Right lung (tissue), 5 donors: Measurements from ENCODE around the gene GLI3. TPM values are rescaled to one million over a fixed set of nuclear protein-coding genes. Genes with fewer than 3 reads are reported as not detected.
A peak's percentile ranks its signal among the peaks of the same experiment; 100 is the strongest.

Experiments used
- DNase-seq, 2 donors: peaks; one replicate each; pipeline ENCODE4 v3.0.0-alpha.2; 2013
- polyA plus RNA-seq, 5 donors: library from polyadenylated mRNA; unstranded; fragments of 120-200 nt; gene quantifications; one replicate each; pipeline versions ENCODE4 v1.2.1 to v1.2.3, GENCODE V29; 2013; ENCODE audit warnings: inconsistent platforms in 1 of 5, low replicate concordance in 1 of 5; ENCODE audit not compliant: insufficient read length in 5 of 5, insufficient read depth in 1 of 5

GLI3 gene
- polyA plus RNA-seq, 5 donors, result 26.5 to 35.8 (median 28.7) TPM

DNA sequence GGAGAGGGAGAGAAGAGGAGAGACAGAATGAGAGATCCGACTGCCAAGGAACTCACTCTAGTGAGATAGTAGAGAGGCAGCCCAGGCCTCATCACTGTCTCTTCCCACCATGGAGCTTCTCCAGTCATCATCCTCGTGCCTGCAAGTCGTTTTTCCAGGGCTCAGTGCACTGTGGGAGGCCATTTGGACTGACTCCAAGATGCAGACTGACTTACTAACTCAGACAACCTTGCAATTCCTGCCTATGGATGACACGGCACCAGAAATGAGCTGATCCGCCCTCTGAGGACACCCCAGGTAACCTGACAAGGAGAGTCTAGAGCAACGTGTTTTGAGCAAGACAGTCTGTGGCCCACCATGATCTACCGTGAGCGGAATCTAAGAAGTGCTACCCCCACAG lies 154.9 kb downstream of the GLI3 start:
- peak in 1 of 2 donors; percentile 16 for DNase-seq

DNA sequence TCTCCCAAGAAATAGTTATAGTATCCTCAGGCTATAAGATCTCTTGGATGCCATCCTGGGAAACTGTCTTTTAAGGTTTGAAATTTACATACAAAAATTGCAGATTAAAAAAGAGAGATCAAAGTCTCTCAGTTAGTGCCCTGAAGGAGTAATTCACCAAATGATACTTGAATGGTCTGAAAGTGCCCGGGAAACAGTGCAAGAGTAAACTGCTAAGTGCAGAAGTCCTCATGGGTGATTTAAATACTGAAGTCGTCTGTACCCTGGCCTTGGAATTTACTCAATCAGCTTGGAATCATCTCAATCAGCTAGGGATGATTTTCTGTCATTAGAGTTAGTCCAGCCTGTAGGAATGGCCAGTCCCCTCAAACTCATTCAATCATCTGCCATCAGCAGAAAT lies 155.3 kb downstream of the GLI3 start:
- DNase-seq, result no peak

DNA sequence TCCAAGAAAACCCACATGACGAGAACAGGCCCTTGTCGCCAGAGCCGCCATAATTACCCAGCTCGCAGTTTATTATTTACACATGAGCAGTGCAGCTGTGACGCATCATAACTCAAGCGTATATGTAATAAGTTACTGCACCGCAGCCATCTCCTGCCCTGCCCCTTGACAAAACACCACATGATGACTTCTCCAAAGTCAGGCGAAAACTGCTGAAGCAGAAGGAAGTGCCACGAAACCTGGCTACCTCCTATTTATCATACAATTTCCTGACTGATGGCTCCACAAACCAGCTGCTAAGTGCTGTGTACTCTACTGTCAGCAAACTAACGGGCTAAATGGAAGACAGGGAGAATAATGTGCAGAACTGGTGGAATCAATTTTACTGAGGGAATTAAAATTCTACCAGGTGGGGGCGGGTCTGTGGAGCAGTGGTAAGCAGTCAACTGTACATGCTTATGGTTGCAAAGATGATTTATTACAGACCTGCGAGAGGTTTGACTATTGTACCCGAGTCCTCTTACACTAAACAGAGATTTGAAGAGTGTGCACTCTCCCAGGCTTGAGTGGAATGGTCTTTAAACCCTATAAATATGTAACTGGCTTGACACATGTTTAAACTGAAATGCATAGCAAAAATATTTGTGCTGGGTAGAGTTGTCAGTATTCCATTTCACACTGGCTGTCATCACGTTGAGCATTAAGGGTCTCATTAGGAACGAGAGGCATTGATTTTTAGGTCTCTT lies 156.0 kb downstream of the GLI3 start:
- peak in 1 of 2 donors; percentile 26 for DNase-seq

DNA sequence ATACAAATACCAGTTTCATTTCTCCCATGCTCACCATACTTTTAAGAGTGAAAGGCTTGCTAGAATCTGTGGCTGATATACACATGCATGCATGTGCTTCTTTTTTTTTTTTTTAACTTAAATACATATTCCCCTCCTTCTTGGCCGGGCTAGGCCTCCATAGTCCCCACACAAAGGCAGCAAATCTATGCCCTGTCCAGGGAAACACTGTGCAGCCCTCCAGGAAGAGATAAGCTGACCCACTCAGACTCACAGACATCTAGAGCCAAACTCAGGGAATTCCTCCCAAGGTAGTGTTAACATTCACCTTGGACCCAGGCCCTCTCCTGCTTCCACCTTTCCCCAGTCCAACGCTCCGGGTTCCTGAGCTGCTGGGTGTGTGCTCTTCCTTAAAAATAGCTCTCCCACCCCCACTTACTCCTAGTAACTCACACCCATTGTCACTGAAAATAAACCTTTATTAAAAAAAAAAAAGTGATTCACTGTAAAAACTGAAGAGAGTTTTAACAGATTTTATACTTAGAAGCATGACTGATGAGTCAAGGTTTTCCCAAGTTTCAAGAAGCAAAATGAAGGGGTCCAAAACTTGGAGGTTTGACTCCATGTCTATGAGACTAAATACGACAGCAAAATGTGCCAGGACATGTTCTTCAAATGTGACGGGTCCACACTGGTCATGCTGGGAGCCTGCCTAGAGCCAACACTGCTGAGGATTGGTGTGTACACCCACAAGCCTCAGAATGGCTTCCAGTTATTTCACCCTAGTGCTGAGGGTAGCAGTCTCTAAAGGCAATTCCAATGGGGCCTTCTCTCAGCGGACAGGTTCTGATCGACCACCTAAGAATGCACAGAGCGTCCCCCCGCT lies 159.5 kb downstream of the GLI3 start:
- no peak for DNase-seq

DNA sequence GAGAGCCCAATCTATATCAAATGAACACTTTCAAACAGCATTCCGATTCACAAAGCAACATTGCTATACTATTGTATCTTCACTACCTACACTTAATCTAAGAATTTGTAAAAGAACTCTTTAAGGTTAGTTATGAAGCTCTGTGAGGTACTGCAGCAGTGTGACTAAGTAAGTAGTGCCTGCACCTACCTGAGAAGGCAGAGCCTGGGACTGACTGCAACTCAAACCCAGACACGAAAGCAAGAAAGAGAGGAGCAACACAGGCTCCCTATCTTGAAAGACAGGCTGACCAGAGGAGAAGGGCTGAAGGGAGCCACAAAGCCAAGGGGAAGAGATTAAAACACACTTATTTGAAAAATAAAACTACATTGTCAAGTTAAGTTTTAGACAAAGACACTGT lies 160.1 kb downstream of the GLI3 start:
- DNase-seq, result no peak

DNA sequence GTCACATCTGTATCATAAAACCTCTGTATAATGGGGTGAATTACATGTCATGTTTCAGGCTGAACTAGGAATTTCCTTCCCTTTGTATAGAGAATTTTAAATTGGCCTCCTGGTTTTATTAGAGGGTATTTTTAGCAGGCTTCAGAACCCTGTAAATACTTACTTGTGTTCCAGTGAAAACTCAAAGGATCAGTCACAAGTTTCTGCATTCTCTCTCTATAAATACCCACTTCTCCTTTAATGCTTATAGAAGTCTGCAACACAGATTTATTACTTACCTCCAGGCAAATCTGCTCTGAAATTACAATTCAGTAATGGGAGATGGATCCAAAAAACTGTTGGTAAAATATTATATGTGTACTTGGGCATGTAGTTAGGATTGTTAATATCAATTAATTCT lies 161.6 kb downstream of the GLI3 start:
- DNase-seq, result no peak

DNA sequence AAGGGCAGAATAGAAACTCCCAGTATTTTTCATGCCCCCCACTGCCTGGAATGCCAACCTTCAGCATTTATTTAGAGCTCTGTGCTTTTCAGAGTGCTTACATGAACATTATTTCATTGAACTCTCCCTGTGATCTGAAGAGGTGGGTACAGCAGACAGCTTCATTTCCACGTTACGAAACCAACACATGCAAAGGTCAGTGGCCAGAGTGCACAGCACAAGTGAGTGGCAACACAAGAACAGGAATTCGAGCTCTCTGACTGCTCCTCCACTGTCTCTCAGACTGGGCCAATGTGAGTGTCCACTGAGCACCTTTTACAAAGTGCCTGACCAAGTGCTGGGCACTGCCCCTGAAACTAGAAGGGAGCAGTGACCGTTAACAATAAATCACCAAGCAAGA lies 162.9 kb downstream of the GLI3 start:
- DNase-seq, result no peak

DNA sequence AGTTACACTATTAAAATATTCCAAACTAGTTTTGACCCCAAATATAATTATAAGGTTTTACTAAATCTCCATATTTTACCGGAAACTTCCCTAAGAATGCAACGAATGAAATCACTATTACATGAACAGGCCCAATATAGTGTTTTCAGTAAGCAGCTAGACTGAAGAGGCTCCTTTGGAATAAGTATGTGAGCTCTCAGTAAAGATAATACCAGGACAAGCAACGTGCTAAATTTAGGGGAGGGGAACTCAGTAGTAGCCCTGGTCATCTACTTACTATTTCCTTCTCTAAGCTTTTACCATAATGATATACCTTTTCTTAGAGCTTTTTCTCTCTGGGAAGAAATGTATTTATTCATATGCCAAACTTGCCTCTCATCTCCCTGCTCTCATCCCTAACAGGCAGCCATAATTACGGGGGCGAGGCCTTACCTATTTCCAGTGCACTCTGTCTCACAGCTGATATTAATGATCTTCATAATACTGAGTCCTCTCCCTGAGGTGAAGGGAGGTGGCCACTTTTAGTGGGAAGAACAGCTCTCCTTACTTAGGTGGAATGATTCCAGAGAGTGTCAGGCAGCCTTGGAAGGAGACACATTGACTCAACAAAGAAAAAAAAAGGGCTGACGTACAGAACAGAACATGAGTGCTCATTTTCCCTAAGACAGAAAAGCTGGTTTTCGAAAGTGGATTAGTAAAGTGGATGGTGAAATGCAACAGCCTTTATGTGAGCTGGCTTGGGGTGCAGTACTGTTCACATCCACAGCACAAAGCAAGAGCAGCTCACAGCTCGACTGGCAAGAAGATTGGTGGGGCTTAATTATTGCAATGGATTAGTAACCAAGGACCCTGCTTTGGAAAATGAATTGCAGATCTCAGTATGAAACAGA lies 165.4 kb downstream of the GLI3 start:
- no peak for DNase-seq

DNA sequence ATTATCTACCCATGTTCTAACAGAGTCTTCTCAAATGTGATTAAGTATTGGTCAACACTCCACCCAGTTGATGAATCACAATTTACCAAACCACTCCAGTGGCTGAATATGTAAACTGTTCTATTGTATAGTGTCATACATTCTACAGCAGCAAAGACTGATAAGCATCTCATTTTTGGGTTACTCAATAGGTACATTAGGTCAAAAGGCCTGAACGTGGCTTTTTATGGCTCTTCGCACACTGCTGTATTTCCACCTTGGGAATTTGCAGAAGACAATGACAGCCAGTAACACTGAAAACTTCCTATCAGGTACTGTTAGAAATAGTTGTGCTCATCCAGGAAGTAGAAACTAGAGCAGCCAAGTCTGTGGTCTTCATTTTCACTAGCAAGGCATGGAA lies 166.9 kb downstream of the GLI3 start:
- no peak for DNase-seq

DNA sequence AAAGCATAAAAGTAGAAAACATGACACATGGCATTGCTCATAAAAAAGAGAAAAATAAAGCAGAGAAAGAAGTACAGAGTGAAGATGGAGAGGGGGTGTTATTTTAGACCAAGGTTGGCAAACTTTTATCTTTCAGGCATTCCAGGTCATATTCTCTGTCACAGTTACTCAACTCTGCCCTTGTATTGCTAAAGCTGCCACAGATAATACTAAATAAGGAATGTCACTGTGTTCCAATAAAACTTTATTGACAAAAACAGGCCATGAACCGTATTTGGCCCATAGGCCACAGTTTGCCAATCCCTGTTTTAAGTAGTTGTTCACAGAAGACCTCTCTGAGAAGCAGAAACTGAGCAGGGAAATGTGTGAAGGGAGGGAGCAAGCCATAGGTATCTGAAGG lies 167.4 kb downstream of the GLI3 start:
- DNase-seq, result no peak

DNA sequence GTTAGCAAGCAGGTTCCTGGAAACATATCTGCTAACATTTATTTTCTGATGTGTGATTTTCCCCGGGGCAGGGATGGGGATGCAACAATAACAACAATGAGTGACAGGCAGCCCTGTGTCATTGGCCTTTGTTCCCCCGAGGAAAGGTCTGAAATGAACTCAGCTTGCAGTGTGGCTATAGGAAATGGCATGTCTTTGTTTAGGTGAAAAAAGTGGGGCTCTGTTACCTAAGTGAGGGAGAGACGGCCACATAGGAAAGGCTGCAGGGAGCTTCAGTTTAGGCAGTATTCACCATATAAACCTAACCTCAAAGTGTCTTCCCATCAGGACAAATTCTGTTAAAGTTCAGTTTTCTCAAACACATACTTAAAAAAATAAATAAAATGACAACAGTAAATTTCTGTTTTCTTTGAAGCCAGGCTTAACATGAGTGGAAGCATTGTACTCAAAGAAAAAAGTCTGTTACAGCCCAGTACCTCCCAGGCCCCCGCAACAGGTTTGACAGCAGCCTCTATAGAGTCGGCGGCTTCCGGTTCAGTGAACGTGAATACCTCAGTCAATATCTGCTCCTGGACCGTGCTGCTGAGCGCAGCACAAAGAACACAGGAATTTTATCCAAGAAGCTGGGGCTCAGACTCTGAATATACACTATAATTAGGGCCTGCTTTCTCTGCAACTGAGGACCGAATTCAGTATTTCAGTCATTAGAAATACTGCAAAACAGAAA lies 168.3 kb downstream of the GLI3 start:
- no peak for DNase-seq

DNA sequence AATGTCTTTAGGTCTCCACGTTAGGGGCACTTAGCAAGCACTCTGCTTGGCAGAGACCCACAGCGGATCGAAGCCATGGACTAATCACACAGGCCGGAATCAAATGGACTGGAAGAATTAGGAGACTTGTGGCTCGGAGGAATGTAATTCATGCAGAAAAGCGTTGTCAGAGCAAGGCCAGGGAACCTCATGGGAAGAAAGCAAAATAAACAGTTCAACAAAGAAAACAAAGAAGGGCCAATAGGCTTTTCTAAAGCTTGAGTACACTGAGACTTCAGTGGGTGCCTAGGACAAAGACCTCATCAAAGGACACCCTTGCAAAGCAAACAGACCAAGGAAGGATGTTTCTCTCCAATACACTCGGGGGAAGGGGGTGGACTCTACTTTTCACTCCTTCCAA lies 171.1 kb downstream of the GLI3 start:
- no peak for DNase-seq

DNA sequence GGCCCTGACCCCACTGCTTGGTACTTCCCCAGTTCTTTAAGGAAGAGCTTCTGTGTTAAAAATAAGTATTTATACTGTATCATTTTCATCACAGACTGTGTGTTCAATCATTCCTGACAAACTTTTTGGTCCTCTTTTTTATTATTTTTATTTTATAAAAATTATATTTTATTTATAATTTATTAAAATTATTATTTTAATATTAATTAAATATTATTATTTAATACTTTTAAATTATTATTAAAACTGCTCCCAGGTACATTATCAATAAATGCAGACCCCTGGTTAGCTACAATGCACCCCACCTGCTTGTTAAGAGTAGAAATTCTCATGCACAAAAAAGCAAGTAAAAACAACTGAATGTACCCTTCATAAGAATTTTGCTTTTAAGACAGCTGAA lies 172.0 kb downstream of the GLI3 start:
- no peak for DNase-seq

DNA sequence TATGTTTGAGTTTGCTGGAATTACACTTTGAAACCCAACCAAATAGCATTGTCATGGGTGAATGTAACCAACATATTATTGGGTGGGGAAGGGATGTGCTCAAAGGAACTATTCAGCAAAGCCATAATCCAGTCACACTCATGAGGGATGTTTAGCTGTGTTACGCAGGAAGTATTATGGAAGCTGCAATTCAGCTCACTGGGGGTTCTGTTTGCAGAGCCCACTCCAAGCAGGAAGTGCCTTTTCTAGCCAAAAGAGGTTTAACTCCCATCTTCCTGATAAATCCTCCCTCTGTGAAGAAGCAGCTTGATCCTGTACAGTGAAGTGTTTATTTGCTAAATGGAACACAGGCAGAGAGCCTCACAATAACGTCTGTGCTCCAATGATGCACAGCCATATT lies 172.5 kb downstream of the GLI3 start:
- no peak for DNase-seq

DNA sequence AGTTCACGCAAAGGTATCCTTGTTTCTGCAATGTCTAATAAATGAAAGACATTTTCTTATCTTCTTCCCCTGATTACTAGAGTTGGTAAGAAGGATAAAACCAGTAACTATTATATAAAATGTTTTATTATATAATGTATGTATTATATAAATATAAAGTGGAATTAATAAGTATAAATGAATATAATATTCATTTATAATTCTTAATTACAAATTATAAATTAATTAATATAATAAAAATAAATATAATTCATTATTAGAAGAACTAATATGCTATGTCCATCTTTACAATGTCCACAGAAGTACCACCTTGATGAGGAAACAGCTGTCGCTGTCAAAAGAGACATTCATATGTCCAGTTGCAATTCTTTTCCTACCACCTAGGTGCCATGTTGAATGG lies 177.7 kb downstream of the GLI3 start:
- DNase-seq, result no peak

DNA sequence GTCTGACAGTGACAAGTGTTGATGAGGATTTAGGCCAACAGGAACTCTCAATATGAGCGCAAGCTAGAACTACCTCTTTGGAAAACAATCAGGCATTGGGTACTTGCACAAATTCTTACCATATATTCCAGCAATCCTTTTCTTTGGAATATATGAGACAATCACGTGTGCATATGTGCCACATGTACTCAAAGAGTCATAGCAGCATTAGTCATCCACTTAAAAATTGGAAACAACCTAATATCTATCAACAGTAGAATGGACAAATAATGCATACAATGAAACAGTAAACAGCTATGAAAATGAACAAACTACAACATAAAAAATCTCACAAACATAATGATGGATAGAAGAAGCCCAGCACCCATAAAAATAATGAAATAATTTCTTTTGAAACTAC lies 179.7 kb downstream of the GLI3 start:
- no peak for DNase-seq

DNA sequence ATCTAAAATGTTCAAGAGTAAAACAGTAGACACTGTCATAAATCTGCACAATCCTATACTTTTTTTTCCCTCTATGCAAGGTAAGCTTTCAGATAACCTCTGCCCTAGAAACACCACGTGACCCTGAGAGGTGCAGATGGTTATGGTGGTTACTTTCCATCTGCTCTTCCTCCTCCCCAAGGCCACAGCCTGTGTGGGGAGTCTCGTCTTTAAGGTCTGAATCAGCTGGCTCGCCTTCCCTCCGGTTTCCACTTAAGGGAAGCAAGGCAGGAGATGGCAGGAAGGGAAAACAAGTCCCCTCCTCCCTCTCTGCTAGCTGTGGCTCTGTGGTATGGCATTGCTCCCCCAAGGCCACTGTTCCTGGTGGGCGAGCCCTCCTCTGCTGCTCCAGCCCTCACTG lies 181.8 kb downstream of the GLI3 start:
- DNase-seq, result no peak

DNA sequence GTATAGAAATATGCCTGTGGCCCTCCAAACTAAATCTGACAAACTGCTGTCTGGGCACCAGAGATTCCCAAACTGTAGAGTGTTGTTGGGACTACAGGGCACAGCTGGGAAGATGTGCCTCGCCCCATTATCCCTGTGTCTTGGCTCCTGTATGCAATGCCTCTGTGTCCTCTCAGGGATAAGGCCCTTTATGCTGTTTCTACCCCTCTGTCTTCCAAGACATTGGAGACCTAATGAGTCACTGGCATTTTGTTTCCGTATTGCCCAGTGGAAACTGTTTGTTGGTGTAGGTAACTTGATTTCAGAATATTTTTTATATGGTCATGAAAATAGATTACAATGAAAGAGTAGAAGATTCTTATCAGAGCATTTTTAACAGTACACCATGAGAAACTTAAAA lies 183.2 kb downstream of the GLI3 start:
- no peak for DNase-seq

DNA sequence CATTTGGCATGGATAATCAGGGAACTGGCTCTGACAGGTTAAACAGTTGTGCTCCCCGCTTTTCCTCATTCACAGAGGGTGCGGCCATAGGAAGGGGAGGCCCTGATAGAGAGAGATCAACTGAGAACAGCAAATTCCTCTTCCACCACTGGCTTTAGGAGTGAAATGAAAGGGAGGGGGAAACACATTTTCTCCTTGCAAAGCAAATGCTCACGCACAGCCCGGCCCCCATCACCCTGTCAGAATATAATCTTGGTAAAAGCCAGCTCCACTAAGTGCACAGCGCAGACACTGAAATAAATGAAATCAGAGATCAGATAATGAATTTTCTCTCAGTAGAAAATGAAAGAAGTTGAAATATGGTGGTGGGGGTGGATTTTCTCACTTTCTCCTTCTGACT lies 187.2 kb downstream of the GLI3 start:
- DNase-seq, result no peak

DNA sequence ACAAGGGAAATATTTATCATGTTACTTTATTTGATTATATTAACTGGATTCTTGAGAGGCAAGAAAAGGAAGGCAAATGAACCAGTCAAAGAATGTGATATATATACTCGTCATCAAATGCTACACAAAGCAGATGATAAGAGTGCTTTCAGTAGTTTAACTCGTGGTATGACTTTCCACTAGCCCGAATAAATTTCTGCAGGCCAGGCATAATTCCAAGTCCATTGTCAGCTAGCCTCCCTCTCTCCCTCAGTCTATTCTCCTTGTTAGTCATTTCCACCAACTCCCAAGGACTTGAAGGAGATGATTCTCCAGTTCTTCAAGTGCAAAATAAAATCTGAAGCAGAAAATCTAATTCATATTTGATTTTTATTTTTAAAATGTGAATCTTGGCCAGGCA lies 190.5 kb downstream of the GLI3 start:
- no peak for DNase-seq

DNA sequence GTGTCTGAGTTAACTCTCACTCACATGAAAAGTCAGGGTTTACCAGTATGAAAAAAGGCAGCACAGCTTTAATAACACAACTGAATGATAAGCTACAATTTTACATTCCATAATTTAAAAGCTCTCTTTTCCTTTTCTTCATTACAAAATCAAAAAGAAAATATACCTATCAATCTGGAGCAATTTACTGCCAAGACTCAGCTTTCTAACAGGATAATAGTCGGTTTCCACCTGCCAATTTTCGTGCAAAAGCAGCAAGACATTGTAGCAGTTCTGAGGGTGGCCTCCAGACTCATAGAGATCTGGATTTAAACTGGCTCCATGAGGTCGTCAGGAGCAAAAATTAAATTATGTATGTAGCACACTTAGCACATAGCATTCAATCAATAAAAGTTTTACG lies 191.0 kb downstream of the GLI3 start:
- DNase-seq, result no peak

DNA sequence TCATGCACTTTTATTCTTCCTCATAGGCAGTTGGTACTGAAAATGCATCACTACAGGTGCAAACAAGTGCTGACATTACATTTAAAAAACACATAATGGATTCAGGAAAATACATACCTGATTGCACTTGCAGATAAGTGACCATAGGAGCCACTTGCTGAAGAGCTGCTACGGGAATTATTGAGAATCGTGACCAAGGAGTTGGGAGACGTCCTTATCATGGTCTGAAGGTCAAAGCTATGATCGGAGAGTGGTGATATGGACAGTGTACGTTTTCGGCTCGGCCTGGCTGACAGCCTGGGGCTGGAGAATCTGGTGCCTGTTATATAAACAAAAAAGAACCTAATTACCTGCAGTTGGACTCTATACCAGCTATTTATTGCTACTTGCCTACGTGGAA lies 197.1 kb downstream of the GLI3 start:
- DNase-seq, result no peak
